ENCODE measurements around the gene AACS. TPM values are rescaled to one million over a fixed set of nuclear protein-coding genes. Genes with fewer than 3 reads are reported as not detected.

AACS gene
- total RNA-seq, 2 donors from 2014 or later, result 15.0 to 22.4 TPM

- no peaks in the 10 kb centered on the region for H3K9me3 ChIP-seq
- 85 to 86% methylated on average over 9 of the region's 9 CpGs for WGBS, 2 donors
- H3K36me3 ChIP-seq (replicated peaks in 1 of 2; ENCODE audit: insufficient read depth in 1 of 2, low read depth in 2 of 2), result no peaks in the 10 kb centered on the region
- DNase-seq, result no peak
- no peaks in the 10 kb centered on the region for H3K27me3 ChIP-seq
- H3K4me1 ChIP-seq, result no peaks in the 10 kb centered on the region
- ATAC-seq, result no peak
- H3K4me3 ChIP-seq, result no peak overlapping the region
- no peak overlapping the region for H3K27ac ChIP-seq
- TF ChIP-seq CTCF (IDR thresholded peaks at IDR 0.05) (no peak), POLR2A (IDR thresholded peaks at IDR 0.05) (no peak)
- intact Hi-C loops (cut with DNase I), result no loop called here
Observed at GRCh38 chr12:125172231-125172850, 107.1 kb downstream of the AACS start.

GRCh38 chr12:125175576-125175975 lies 110.3 kb downstream of the AACS start:
- no peak for ATAC-seq
- no peaks in the 10 kb centered on the region for H3K9me3 ChIP-seq
- DNase-seq, result no peak
- no peaks in the 10 kb centered on the region for H3K27me3 ChIP-seq
- H3K4me1 ChIP-seq, result no peaks in the 10 kb centered on the region
- intact Hi-C loops (cut with DNase I), result no loop called here
- TF ChIP-seq POLR2A (IDR thresholded peaks at IDR 0.05) (no peak), CTCF (IDR thresholded peaks at IDR 0.05) (no peak)
- no peak overlapping the region for H3K4me3 ChIP-seq
- H3K36me3 ChIP-seq (replicated peaks in 1 of 2; ENCODE audit: insufficient read depth in 1 of 2, low read depth in 2 of 2), result no peaks in the 10 kb centered on the region
- H3K27ac ChIP-seq, result no peak overlapping the region

GRCh38 chr12:125178222-125178621 lies 113.0 kb downstream of the AACS start:
- Histone ChIP-seq H3K27ac (no peak overlapping the region), H3K4me3 (no peak overlapping the region), H3K27me3 (no peaks in the 10 kb centered on the region), H3K36me3 (replicated peaks in 1 of 2; ENCODE audit: insufficient read depth in 1 of 2, low read depth in 2 of 2) (no peaks in the 10 kb centered on the region), H3K9me3 (no peaks in the 10 kb centered on the region), H3K4me1 (peaks cover 3% of the 10 kb centered on the region)
- no peak for DNase-seq
- TF ChIP-seq CTCF (IDR thresholded peaks at IDR 0.05), result no peak
- intact Hi-C loops (cut with DNase I), result no loop called here
- 50 to 56% methylated on average over 2 of the region's 2 CpGs for WGBS, 2 donors
- no peak for ATAC-seq

GRCh38 chr12:125180144-125180543 lies 114.9 kb downstream of the AACS start:
- no peak overlapping the region for H3K4me3 ChIP-seq
- H3K27ac ChIP-seq, result no peak overlapping the region
- no peaks in the 10 kb centered on the region for H3K36me3 ChIP-seq (replicated peaks in 1 of 2; ENCODE audit: insufficient read depth in 1 of 2, low read depth in 2 of 2)
- intact Hi-C loops (cut with DNase I), result no loop called here
- H3K4me1 ChIP-seq, result peaks cover 6% of the 10 kb centered on the region
- no peak for ATAC-seq
- 49 to 60% methylated on average over 3 of the region's 3 CpGs for WGBS, 2 donors
- DNase-seq, result no peak
- no peak for TF ChIP-seq CTCF (IDR thresholded peaks at IDR 0.05)
- TF ChIP-seq POLR2A (IDR thresholded peaks at IDR 0.05), result no peak
- peaks cover 0 to 6% of the 10 kb centered on the region in 2 donors for H3K27me3 ChIP-seq
- H3K9me3 ChIP-seq, result no peaks in the 10 kb centered on the region

- intact Hi-C loops (cut with DNase I), result no loop called here
Observed at GRCh38 chr12:125181107-125181506, 115.9 kb downstream of the AACS start.

More at GRCh38 chr12:125181107-125181506, 115.9 kb downstream of the AACS start:
- no peak overlapping the region for H3K27ac ChIP-seq
- TF ChIP-seq CTCF (IDR thresholded peaks at IDR 0.05), result no peak
- TF ChIP-seq POLR2A (IDR thresholded peaks at IDR 0.05), result no peak
- peaks cover 0 to 6% of the 10 kb centered on the region in 2 donors for H3K27me3 ChIP-seq
- no peak for DNase-seq
- H3K9me3 ChIP-seq, result no peaks in the 10 kb centered on the region
- WGBS, 2 donors, result 56 to 85% methylated on average over 1 of the region's 1 CpG
- H3K4me3 ChIP-seq, result no peak overlapping the region
- ATAC-seq, result no peak
- H3K36me3 ChIP-seq (replicated peaks in 1 of 2; ENCODE audit: insufficient read depth in 1 of 2, low read depth in 2 of 2), result no peaks in the 10 kb centered on the region
- H3K4me1 ChIP-seq, result peaks cover 10% of the 10 kb centered on the region

Data from body of pancreas (tissue), 4 donors.